K562 (cell line): ENCODE data around the gene IPP. TPM values are rescaled to one million over a fixed set of nuclear protein-coding genes. Genes with fewer than 3 reads are reported as not detected.

Experiments
- BHLHE40 ChIP-seq: IDR thresholded peaks from 2 replicates; pipeline ENCODE4 v1.6.1; 2011; ENCODE audit warnings: low read length, improper control_type of control experiment
- BRD4 ChIP-seq: fragments of 200-600 bp; sonication (generic); IDR thresholded peaks from 2 replicates; pipeline ENCODE4 v1.6.1; 2017; ENCODE audit warnings: inconsistent platforms
- BRF1 ChIP-seq: IDR thresholded peaks from 3 replicates; pipeline ENCODE4 v1.6.1; 2011; ENCODE audit warnings: borderline replicate concordance, mild to moderate bottlenecking; ENCODE audit not compliant: insufficient read length; ENCODE audit errors: extremely low read depth
- C11orf30 ChIP-seq: fragments of 450-650 bp; IDR thresholded peaks from 2 replicates; pipeline ENCODE4 v1.6.1; 2016; ENCODE audit warnings: low read depth, mild to moderate bottlenecking
- CBX1 ChIP-seq: sonication (generic); IDR thresholded peaks from 2 replicates; pipeline ENCODE4 v1.6.1; 2016; ENCODE audit warnings: antibody characterized with exemption, low read depth, mild to moderate bottlenecking
- CBX2 ChIP-seq: fragments of 200-600 bp; sonication (generic); IDR thresholded peaks from one replicate; pipeline ENCODE4 v1.6.1; 2012; ENCODE audit warnings: mild to moderate bottlenecking, low read length, inconsistent platforms; ENCODE audit not compliant: insufficient read depth, poor library complexity, severe bottlenecking
- HMG20B ChIP-seq: fragments of 250-450 bp; sonication (Bioruptor Pico); IDR thresholded peaks from 2 replicates; pipeline ENCODE4 v1.5.0; 2021; ENCODE audit warnings: mild to moderate bottlenecking
- ID3 ChIP-seq, 2 experiments: fragments of 250-450 bp in 1 of 2; fragments of 450-650 bp in 1 of 2; sonication (Bioruptor Pico) in 1 of 2; IDR thresholded peaks; 2 replicates each; pipeline versions ENCODE4 v1.6.1 to v1.8.0; 2016 to 2021; ENCODE audit warnings: mild to moderate bottlenecking in 2 of 2, moderate library complexity in 2 of 2, missing compliant biosample characterization in 1 of 2, missing genetic modification characterization in 1 of 2
- IFI16 ChIP-seq: fragments of 250-450 bp; sonication (Bioruptor Pico); IDR thresholded peaks from 2 replicates; pipeline ENCODE4 v2.1.2; 2022; ENCODE audit warnings: mild to moderate bottlenecking, inconsistent platforms
- JUNB ChIP-seq: fragments of 450-650 bp; formaldehyde crosslinking; conservative IDR thresholded peaks from 2 replicates; pipeline ENCODE4 v1.4.0; 2020; ENCODE audit warnings: mild to moderate bottlenecking
- NELFE ChIP-seq: IDR thresholded peaks from 2 replicates; pipeline ENCODE4 v1.6.1; 2011; ENCODE audit warnings: mild to moderate bottlenecking; ENCODE audit not compliant: insufficient read depth, insufficient read length
- NFYB ChIP-seq: IDR thresholded peaks from 2 replicates; pipeline ENCODE4 v1.6.1; 2011; ENCODE audit warnings: mild to moderate bottlenecking, moderate library complexity; ENCODE audit not compliant: insufficient read length; ENCODE audit errors: extremely low read depth
- NR2F6 ChIP-seq: fragments of 450-650 bp; formaldehyde crosslinking; IDR thresholded peaks from 2 replicates; pipeline ENCODE4 v1.4.0; 2020; ENCODE audit warnings: mild to moderate bottlenecking
- PML ChIP-seq: IDR thresholded peaks from 2 replicates; pipeline ENCODE4 v1.6.1; 2012; ENCODE audit warnings: low read length, inconsistent platforms
- POLR2A ChIP-seq: fragments of 450-650 bp; conservative IDR thresholded peaks from 2 replicates; pipeline ENCODE4 v1.6.1; 2016
- POLR2AphosphoS2 ChIP-seq: IDR thresholded peaks from 2 replicates; pipeline ENCODE4 v1.6.1; 2012; ENCODE audit warnings: low read length, improper control_type of control experiment
- POLR2B ChIP-seq: fragments of 450-650 bp; IDR thresholded peaks from 2 replicates; pipeline ENCODE4 v1.6.1; 2018; ENCODE audit warnings: low read depth; ENCODE audit not compliant: partially characterized antibody
- SREBF1 ChIP-seq: fragments of 150-350 bp; IDR thresholded peaks from 2 replicates; pipeline ENCODE4 v1.6.1; 2014; ENCODE audit warnings: antibody characterized with exemption, low read depth, low read length, borderline replicate concordance
- TBL1XR1 ChIP-seq, 2 experiments: IDR thresholded peaks; 2 replicates each; pipeline ENCODE4 v1.6.1; 2012; ENCODE audit warnings: improper control_type of control experiment in 2 of 2, low read length in 2 of 2, mild to moderate bottlenecking in 1 of 2
- ZNF134 ChIP-seq: fragments of 250-450 bp; sonication (Bioruptor Pico); conservative IDR thresholded peaks from 2 replicates; pipeline ENCODE4 v1.4.0; 2020
- polyA plus RNA-seq, 8 experiments: library from polyadenylated mRNA; depleted of rRNA in 4 of 8; stranded (reverse) in 5 of 8; unstranded in 3 of 8; fragments of >200 nt; fragmentation: Nextera tagmentation in 2 of 8; fragmentation: Illumina TruSeq in 1 of 8; extraction: Ambion mirVana in 2 of 8; extraction: Trizol in 1 of 8; gene quantifications; 2 replicates each; pipeline versions ENCODE4 v1.2.1 to v1.2.3, GENCODE V29; 2011 to 2014; ENCODE audit warnings: inconsistent platforms in 1 of 8, missing spikeins in 1 of 8
- total RNA-seq, 7 experiments: library from RNA; depleted of rRNA in 6 of 7; stranded (reverse); fragments of >200 nt in 6 of 7; fragmentation: Illumina TruSeq in 2 of 7; extraction: Trizol in 2 of 7; gene quantifications; 2 replicates each; pipeline versions ENCODE4 v1.2.1 to v1.2.3, GENCODE V29; 2011 to 2021; ENCODE audit warnings: low replicate concordance in 1 of 7
- TF ChIP-seq, protein P1 (sequence below): fragments of 450-650 bp; IDR thresholded peaks from 2 replicates; pipeline ENCODE4 v1.6.1; 2016; ENCODE audit warnings: antibody characterized with exemption
- TF ChIP-seq, protein P2 (sequence below): fragments of 450-650 bp; formaldehyde crosslinking; IDR thresholded peaks from 2 replicates; pipeline ENCODE4 v1.4.0; 2020; ENCODE audit warnings: mild to moderate bottlenecking, moderate library complexity
- TF ChIP-seq, protein P3 (sequence below), 2 experiments: IDR thresholded peaks in 1 of 2; conservative IDR thresholded peaks in 1 of 2; 2 replicates each; pipeline ENCODE4 v1.6.1; 2016; ENCODE audit warnings: low read depth in 2 of 2, mild to moderate bottlenecking in 1 of 2, missing compliant biosample characterization in 1 of 2, missing genetic modification characterization in 1 of 2, moderate library complexity in 1 of 2

Gene IPP
- total and polyA plus RNA-seq, 9 of the 15 experiments (the other 6 are each of a cell fraction or from before 2014, with no cell fraction given), result 6.9 to 15.1 (median 9.7) TPM

DNA sequence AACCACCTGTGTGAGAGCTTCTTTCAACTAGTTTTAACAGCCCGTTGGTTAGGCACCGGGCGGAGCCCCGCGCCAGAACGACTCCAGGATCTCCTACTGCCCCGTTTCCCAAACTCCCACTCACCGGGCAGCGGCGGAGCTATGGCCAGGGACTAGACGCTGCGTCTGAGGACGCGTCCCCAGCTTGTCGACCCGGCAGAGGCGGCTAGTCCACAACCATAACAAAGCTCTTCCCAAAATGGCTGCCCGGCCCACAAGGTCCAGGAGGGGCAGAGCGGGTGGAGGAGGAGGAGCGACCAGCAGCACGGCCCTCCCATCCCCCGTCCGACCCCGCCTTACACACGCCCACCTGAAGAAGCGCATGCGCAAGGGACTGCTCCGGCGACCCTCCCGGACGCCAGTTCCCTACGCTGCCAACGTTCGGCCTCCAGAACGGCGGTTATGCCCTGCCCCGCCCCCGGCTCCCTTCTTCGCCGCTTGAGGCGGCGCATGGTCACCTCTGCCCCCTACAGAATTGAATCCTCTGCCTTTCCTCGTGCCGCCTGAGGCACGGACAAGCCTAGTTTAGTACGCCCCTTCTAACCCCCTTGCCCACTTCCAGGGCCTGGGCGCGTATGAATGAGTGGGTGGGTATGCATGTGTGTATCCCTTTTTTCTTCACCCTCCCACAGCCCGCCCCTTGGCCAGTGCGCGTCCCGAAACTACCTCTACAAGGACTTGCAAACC, 64.0 kb downstream of the IPP start, which contains the start of gene GPBP1L1 (continued):
- TF ChIP-seq, protein P1, sequence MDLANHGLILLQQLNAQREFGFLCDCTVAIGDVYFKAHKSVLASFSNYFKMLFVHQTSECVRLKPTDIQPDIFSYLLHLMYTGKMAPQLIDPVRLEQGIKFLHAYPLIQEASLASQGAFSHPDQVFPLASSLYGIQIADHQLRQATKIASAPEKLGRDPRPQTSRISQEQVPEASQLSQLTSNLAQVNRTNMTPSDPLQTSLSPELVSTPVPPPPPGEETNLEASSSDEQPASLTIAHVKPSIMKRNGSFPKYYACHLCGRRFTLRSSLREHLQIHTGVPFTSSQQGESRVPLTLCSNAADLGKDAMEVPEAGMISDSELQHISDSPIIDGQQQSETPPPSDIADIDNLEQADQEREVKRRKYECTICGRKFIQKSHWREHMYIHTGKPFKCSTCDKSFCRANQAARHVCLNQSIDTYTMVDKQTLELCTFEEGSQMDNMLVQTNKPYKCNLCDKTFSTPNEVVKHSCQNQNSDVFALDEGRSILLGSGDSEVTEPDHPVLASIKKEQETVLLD, result peak; percentile 96
- peak in 1 of 2 experiments; percentile 52; a peak in 2 of 4 replicates for TF ChIP-seq TBL1XR1 (IDR thresholded peaks at IDR 0.05; ENCODE audit: low read length in 2 of 2)
- peak; percentile 8; the same call in 1 of the 2 replicates for TF ChIP-seq POLR2AphosphoS2
- TF ChIP-seq SREBF1, result no peak
- no peak for TF ChIP-seq CBX2
- no peak for TF ChIP-seq NELFE
- no peak; the same call in 1 of the 2 replicates for TF ChIP-seq IFI16 (CRISPR knock-in tag)
- TF ChIP-seq CBX1, result peak; percentile 94
- TF ChIP-seq POLR2A, result peak; percentile 88
- peak; percentile 71 for TF ChIP-seq PML
- 0 out of 2 replicates have a peak, but pooled peaks have one; percentile 6 for TF ChIP-seq HMG20B
- TF ChIP-seq BRD4, result peak; percentile 87
- TF ChIP-seq, protein P2, sequence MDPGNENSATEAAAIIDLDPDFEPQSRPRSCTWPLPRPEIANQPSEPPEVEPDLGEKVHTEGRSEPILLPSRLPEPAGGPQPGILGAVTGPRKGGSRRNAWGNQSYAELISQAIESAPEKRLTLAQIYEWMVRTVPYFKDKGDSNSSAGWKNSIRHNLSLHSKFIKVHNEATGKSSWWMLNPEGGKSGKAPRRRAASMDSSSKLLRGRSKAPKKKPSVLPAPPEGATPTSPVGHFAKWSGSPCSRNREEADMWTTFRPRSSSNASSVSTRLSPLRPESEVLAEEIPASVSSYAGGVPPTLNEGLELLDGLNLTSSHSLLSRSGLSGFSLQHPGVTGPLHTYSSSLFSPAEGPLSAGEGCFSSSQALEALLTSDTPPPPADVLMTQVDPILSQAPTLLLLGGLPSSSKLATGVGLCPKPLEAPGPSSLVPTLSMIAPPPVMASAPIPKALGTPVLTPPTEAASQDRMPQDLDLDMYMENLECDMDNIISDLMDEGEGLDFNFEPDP (CRISPR knock-in tag), result peak; percentile 85
- TF ChIP-seq ZNF134 (CRISPR knock-in tag), result no peak; the same call in 1 of the 2 replicates
- TF ChIP-seq POLR2B, result peak; percentile 87
- no peak for TF ChIP-seq BRF1
- no peak for TF ChIP-seq JUNB (CRISPR knock-in tag)
- no peak for TF ChIP-seq NFYB
- TF ChIP-seq, protein P3, sequence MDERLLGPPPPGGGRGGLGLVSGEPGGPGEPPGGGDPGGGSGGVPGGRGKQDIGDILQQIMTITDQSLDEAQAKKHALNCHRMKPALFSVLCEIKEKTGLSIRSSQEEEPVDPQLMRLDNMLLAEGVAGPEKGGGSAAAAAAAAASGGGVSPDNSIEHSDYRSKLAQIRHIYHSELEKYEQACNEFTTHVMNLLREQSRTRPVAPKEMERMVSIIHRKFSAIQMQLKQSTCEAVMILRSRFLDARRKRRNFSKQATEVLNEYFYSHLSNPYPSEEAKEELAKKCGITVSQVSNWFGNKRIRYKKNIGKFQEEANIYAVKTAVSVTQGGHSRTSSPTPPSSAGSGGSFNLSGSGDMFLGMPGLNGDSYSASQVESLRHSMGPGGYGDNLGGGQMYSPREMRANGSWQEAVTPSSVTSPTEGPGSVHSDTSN (CRISPR knock-in tag; IDR thresholded peaks at IDR 0.05; ENCODE audit: low read depth), result no peak
- TF ChIP-seq, protein P3 (tag; conservative IDR thresholded peaks at IDR 0.05; ENCODE audit: low read depth), result no peak
- TF ChIP-seq BHLHE40, result no peak; the same call in 1 of the 2 replicates
- no peak for TF ChIP-seq C11orf30
- TF ChIP-seq ID3 (CRISPR knock-in tag; IDR thresholded peaks at IDR 0.05), result peak; percentile 67; the same call in 1 of the 2 replicates
- TF ChIP-seq ID3 (tag; IDR thresholded peaks at IDR 0.05), result no peak
- TF ChIP-seq NR2F6, result 0 out of 2 replicates have a peak, but pooled peaks have one; percentile 82
